Erythroblast (primary cell): Measurements from ENCODE around the gene ANHX.

Source experiments
- GATA1 ChIP-seq: IDR thresholded peaks from 2 replicates; pipeline ENCODE4 v1.6.1; 2011; ENCODE audit warnings: low read depth, mild to moderate bottlenecking, control low read depth, low read length, moderate library complexity
- POLR2A ChIP-seq: IDR thresholded peaks from 2 replicates; pipeline ENCODE4 v1.6.1; 2011; ENCODE audit warnings: mild to moderate bottlenecking, low read length

DNA sequence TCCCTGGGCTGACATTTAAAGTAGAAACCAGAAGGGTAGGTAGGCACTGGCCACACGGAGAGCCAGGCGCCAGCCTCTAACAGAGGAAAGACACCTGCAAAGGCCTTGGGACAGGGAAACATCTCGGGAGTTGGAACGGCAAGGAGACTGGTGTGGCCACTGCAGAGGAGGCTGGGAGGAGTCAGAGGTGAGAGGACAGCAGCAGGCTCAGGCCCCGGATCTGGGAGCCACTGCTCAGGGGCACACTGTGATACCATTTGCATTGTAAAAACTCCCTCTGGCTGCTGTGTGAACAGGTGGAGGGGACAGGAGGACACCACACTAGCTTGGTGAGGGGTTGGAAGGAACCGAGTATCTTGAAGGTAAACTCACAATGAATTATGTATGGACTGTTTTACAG is 2.7 kb downstream of the ANHX start:
- TF ChIP-seq POLR2A: no peak
- TF ChIP-seq GATA1: no peak
